GM10266 (cell line): Measurements from ENCODE around the gene TOMM6.
A peak's percentile ranks its signal among the peaks of the same experiment; 100 is the strongest.

ENCODE experiments used
- DNase-seq: peaks from one replicate; pipeline ENCODE4 v3.0.0; 2012; ENCODE audit errors: extremely low spot score
- CTCF ChIP-seq: IDR thresholded peaks from 2 replicates; pipeline ENCODE4 v1.5.1; 2012; ENCODE audit warnings: mild to moderate bottlenecking, low read depth; ENCODE audit not compliant: control insufficient read depth, insufficient read depth; ENCODE audit errors: missing control alignments

Gene TOMM6

GRCh38 chr6:41775293-41775882 is 12.1 kb upstream of the TOMM6 start:
- TF ChIP-seq CTCF, result no peak
- DNase-seq, result no peak

DNA sequence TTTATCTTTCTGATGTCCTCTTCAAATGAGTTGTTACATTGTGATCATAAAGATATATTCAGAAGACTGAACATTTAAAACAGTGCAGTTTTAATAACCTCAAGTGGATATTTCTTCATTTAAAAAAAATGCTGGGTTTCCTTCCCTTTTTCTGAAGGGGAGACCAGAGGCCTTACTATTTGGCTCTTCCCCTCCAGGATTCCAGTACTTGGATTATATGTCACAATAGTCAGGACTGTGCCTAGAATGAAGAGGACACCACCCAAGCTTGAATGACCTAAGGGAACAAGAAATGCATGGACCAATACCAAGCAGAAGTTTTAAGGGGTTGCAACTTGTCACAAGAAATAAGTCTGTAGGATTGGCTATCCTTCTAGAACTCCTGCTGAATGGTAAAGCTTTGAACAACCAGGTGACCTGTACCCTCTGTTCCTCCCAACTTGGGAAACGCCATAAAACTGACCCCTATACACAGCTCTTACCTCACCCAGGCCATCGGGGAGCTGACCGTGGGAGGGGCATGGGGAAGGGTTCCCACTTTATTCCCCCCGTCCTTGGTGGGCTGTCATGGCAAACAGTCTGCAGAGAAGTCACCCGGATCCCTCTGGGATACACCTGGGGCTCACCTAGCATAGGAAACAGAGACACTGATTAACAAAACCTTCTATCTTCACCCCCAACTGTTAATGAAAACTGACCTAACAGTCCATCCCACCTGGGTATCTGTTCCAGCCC is 9.8 kb upstream of the TOMM6 start:
- DNase-seq, result no peak
- TF ChIP-seq CTCF, result no peak

- DNase-seq, result no peak
Measured at GRCh38 chr6:41778895-41779294, 8.6 kb upstream of the TOMM6 start.

DNA sequence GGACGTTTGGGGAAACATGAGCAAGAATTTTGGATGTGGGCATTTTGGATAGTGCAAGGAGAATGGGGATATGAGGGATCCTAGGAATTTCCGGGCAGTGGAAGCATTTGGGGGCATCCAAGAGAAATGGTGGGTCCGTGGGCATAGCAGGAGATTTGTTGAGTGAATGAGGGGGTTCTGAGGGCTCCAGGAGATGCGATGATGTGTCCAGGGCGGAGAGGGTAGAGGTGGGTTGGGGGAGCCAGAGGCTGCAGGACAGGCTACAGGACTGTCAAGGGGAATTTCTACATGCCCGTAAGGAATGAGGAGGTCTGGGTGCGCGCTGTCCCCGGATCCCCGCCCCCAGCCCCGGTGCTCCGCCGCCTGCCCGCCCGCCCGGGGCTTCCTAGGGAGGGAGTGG is 8.2 kb upstream of the TOMM6 start:
- TF ChIP-seq CTCF, result no peak
- peak; percentile 51 for DNase-seq

More at GRCh38 chr6:41778895-41779294, 8.6 kb upstream of the TOMM6 start:
- no peak for TF ChIP-seq CTCF

DNA sequence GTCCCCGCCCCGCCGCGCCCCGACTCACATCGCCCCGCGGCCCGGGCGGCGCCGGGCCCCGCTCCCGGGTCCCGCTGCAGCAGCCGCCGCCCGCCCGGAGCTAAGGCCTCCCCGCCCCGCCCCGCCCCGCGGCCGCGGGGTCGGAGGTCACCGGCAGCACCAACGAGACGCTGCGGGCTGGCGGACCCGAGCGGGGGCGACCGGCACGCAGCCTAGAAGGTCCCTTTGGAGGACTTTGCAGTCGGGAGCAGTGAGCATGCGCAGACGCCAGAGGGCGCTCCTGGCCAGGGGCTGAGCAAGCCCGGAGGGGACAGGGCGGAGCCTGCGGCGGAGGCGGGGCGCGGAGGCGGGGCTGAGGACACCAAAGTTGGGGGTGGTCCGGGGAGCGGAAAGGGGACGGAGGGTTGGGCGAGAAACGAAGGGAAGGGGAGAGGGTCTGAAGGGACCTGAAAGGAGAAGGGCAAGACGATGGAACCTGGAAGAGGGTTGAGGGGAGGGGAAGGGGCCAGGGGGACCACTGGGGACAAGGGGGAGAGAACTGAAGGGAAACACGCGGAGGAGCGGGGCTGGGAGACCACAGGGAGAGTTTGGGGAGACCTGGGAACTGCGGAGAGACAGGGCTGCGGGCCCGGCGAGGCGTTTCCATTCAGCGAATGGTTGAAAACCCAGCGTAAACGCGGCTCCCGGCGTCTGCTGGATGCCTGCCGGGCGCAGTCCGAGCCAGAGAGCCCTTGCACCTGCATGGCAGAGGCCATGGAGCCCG is 7.5 kb upstream of the TOMM6 start, which contains the start of gene FRS3:
Gene FRS3 (minus strand): TSS at position 113 of the 763 bp plus-strand sequence. CDS start 2,913 bp downstream, outside the sequence.
- peak; percentile 99 for DNase-seq
- peak; percentile 98 for TF ChIP-seq CTCF

- no peak for TF ChIP-seq CTCF
- no peak for DNase-seq
Measured at GRCh38 chr6:41780551-41781365, 6.7 kb upstream of the TOMM6 start, which contains the start of gene PRICKLE4. TSS of gene PRICKLE4 (plus strand) at chr6:41780782. CDS start at chr6:41783474, 2,692 bp downstream.
